Heart left ventricle (tissue), 13 donors: Measurements from ENCODE around the gene GPR78.

ENCODE experiments used
- CTCF ChIP-seq, 12 donors: fragments of 200-600 bp; sonication (generic) in 4 of 12; IDR thresholded peaks; one replicate each; pipeline versions ENCODE4 v1.5.0 to v1.8.0; 2018 to 2022; ENCODE audit warnings: antibody characterized with exemption in 12 of 12, mild to moderate bottlenecking in 5 of 12
- POLR2A ChIP-seq, 2 donors: fragments of 450-650 bp; IDR thresholded peaks; one replicate each; pipeline ENCODE4 v1.6.1; 2017; ENCODE audit warnings: antibody characterized with exemption in 2 of 2, mild to moderate bottlenecking in 2 of 2, moderate library complexity in 2 of 2
- donor health status: ischemic (EF 13 %, LVEDD 7.1; RV severe dilation, severe dysfunction).
- donor health status: DM: no; HTN: yes; CAD: no.
- donor health status: DM: no; HTN: no; CAD: no.
- donor health status: ischemic (EF 25% LVEDD 6.9; RV normal size, moderate dysfunction).
- donor health status: ischemic (EF 25% LVEDD 5.7; RV mildly dilated, moderate dysfunction).
- donor health status: ischemic (EF 35%, LVEDD 5.7; RV mildly dilated, moderate dysfunction).
- donor health status: nonischemic (EF 11% LVEDD 7.7; RV severe dilation, severe dysfunction).
- donor health status: DM: yes; HTN: yes; CAD: no.
- donor health status: PGD.
- donor health status: ischemic (EF 29% LVEDD 5.4; RV normal size, mild dysfunction).
- donor health status: nonischemic (EF 23%, LVEDD 6.1; RV moderate dilation, normal function).

DNA sequence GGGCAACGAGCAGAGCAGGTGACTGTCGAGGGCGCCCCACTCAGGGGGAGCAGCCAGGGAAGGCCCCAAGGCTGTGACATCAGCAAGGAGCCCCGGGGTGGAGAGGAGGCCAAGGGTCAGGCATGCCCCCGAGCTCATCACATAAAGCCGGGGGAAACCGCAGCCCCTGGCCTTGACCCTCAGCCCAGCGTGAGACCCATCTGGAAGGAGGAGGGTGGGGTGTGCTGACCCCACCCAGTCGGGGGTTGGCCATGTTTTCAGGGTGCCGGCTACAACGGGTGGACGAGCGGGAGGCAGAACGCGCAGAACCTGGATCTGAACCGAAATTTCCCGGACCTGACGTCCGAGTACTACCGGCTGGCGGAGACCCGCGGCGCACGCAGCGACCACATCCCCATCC lies 26.3 kb downstream of the GPR78 start:
- TF ChIP-seq CTCF (IDR thresholded peaks at IDR 0.05): no peak
- no peak for TF ChIP-seq POLR2A (IDR thresholded peaks at IDR 0.05)
